Dendritic cell treated with granulocyte-macrophage colony-stimulating factor and Interleukin-4, amounts not matched to agents 40 ng/mL and 50 ng/mL, for 4 days (primary cell): ENCODE data around the gene NUP210.

Experiments
- H3K27ac Mint-ChIP-seq: one replicate; pipeline ENCODE4 v1.8.0; 2022; ENCODE audit warnings: mild to moderate bottlenecking, mixed read lengths
- H3K27me3 Mint-ChIP-seq: one replicate; pipeline ENCODE4 v1.8.0; 2022; ENCODE audit warnings: mild to moderate bottlenecking, mixed read lengths
- H3K36me3 Mint-ChIP-seq: one replicate; pipeline ENCODE4 v1.8.0; 2022; ENCODE audit warnings: low read depth, mixed read lengths
- H3K4me1 Mint-ChIP-seq: one replicate; pipeline ENCODE4 v1.8.0; 2022; ENCODE audit warnings: low read depth, mixed read lengths
- H3K4me3 Mint-ChIP-seq: one replicate; pipeline ENCODE4 v1.8.0; 2022; ENCODE audit warnings: mild to moderate bottlenecking, moderate library complexity, mixed read lengths
- H3K9me3 Mint-ChIP-seq: one replicate; pipeline ENCODE4 v1.8.0; 2022; ENCODE audit warnings: mixed read lengths
- intact Hi-C: fragments of 100-400 bp; cut with micrococcal nuclease; formaldehyde crosslinking; loops from one replicate; pipeline ENCODE4 v1.15.0; 2022

Gene NUP210

DNA sequence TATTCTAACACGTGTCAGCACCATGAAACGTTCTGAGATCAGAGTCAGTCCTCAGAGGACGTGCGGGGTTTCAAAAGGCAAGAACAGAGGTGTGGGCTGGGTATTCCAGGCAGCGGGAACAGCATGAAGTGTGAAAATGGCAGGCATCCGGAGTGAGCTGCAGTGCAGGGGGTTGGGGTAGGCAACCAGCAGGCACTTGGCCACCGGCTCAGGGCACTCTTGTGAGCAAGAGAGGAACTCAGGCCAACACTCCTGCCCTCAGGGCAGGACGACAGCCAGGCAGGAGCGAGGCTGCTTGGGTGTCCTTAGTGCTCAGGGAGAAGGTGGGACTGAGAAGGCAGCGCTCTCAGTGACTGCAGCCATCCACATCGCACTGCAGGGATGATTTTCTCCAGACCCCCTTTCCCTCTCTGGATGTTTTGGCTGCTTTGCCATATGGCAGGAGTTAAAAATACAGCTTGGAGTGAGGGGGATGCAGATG is 151.1 kb downstream of the NUP210 start:
- intact Hi-C loops: no loop called here
- peaks cover 27% of the 10 kb centered on the region for H3K27me3 Mint-ChIP-seq
- H3K9me3 Mint-ChIP-seq: no peaks in the 10 kb centered on the region
- H3K4me1 Mint-ChIP-seq: no peaks in the 10 kb centered on the region
- no peak overlapping the region for H3K27ac Mint-ChIP-seq
- no peaks in the 10 kb centered on the region for H3K36me3 Mint-ChIP-seq
- H3K4me3 Mint-ChIP-seq: no peak overlapping the region

DNA sequence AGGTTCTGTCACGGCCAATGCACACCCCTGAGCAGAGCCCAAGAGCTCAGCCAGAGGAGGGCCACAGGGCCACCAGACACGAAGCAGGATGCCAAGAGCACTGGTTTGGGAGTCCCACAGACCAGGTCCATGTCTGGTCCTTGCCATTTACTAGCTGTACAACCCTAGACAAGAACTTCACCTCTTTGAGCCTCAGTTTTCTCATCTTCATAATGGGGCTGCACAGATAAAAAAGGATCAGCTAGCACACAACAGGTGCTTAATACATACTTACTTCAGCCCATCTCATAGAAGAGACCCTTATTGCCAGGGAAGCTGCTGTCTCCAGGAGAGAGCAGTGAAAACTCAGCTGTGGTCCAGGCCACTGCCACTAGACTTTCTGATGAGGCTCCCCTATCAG is 152.0 kb downstream of the NUP210 start:
- intact Hi-C loops: no loop called here
- no peak overlapping the region for H3K27ac Mint-ChIP-seq
- H3K9me3 Mint-ChIP-seq: no peaks in the 10 kb centered on the region

GRCh38 chr3:13266651-13267362 is 153.3 kb downstream of the NUP210 start:
- Mint-ChIP-seq H3K27me3 (peaks cover 17% of the 10 kb centered on the region), H3K36me3 (no peaks in the 10 kb centered on the region), H3K9me3 (no peaks in the 10 kb centered on the region), H3K4me3 (no peak overlapping the region), H3K4me1 (no peaks in the 10 kb centered on the region), H3K27ac (no peak overlapping the region)
- intact Hi-C loops: no loop called here

More for the DNA sequence above, 152.0 kb downstream of the NUP210 start:
- H3K4me1 Mint-ChIP-seq: no peaks in the 10 kb centered on the region
- no peaks in the 10 kb centered on the region for H3K36me3 Mint-ChIP-seq
- no peak overlapping the region for H3K4me3 Mint-ChIP-seq
- H3K27me3 Mint-ChIP-seq: peaks cover 19% of the 10 kb centered on the region
